Forelimb muscle (tissue), 1 donor: ENCODE measurements around the gene ZNF182. TPM values are rescaled to one million over a fixed set of nuclear protein-coding genes. Genes with fewer than 3 reads are reported as not detected.
"Not testable (repeated sequence)": the region's sequence is repeated elsewhere in the genome, so short reads cannot be mapped to it uniquely, and the experiment has no call there.

Experiments used
- DNase-seq: peaks from one replicate; pipeline ENCODE4 v3.0.0-alpha.2; 2013; ENCODE audit warnings: low read depth
- polyA plus RNA-seq: library from polyadenylated mRNA; unstranded; fragments of 120-200 nt; gene quantifications from one replicate; pipeline ENCODE4 v1.2.1, GENCODE V29; 2013; ENCODE audit not compliant: insufficient read length

ZNF182 gene
- 5.3 TPM for polyA plus RNA-seq

GRCh38 chrX:48003758-48004457, at the start of gene ZNF182:
Gene ZNF182 (minus strand): TSS chrX:48003989. CDS start chrX:48002609, 1,380 bp downstream.
- DNase-seq = peak; percentile 71

- no peak for DNase-seq
Observed at GRCh38 chrX:48046846-48047245, 43.1 kb upstream of the ZNF182 start.

GRCh38 chrX:48045410-48046311, 41.9 kb upstream of the ZNF182 start:
- no peak for DNase-seq

GRCh38 chrX:48043056-48043455, 39.3 kb upstream of the ZNF182 start:
- no peak for DNase-seq

- no peak for DNase-seq
Observed at GRCh38 chrX:48035891-48036290, 32.1 kb upstream of the ZNF182 start.

GRCh38 chrX:48030641-48031173, 26.9 kb upstream of the ZNF182 start:
- not testable (repeated sequence) for DNase-seq

GRCh38 chrX:48030237-48030636, 26.4 kb upstream of the ZNF182 start:
- DNase-seq = no peak

GRCh38 chrX:48028091-48028490, 24.3 kb upstream of the ZNF182 start:
- no peak for DNase-seq

- not testable (repeated sequence) for DNase-seq
Observed at GRCh38 chrX:48027545-48027944, 23.8 kb upstream of the ZNF182 start.

GRCh38 chrX:48025561-48025960, 21.8 kb upstream of the ZNF182 start:
- DNase-seq = no peak

GRCh38 chrX:48022738-48023137, 18.9 kb upstream of the ZNF182 start:
- DNase-seq = no peak

- no peak for DNase-seq
Observed at GRCh38 chrX:48022100-48022499, 18.3 kb upstream of the ZNF182 start.

- peak; percentile 60 for DNase-seq
Observed at GRCh38 chrX:48021026-48021900, 17.5 kb upstream of the ZNF182 start.

GRCh38 chrX:48020472-48020871, 16.7 kb upstream of the ZNF182 start:
- DNase-seq = not testable (repeated sequence)

- DNase-seq = not testable (repeated sequence)
Observed at GRCh38 chrX:48019892-48020291, 16.1 kb upstream of the ZNF182 start.

GRCh38 chrX:48016583-48017310, 13.0 kb upstream of the ZNF182 start:
- not testable (repeated sequence) for DNase-seq

GRCh38 chrX:48009445-48009960, 5.7 kb upstream of the ZNF182 start:
- not testable (repeated sequence) for DNase-seq

GRCh38 chrX:48006688-48007087, 2.9 kb upstream of the ZNF182 start, which contains the start of gene SPACA5:
Gene SPACA5 (plus strand): TSS chrX:48006988. CDS start chrX:48007803, 815 bp downstream.
- DNase-seq = not testable (repeated sequence)

GRCh38 chrX:48003367-48003757, 427 bp downstream of the ZNF182 start:
- no peak for DNase-seq

GRCh38 chrX:48002929-48003328, 860 bp downstream of the ZNF182 start:
- no peak for DNase-seq
